Smooth muscle cell (in vitro differentiated cells): ENCODE results near the gene KYAT1. TPM values are rescaled to one million over a fixed set of nuclear protein-coding genes. Genes with fewer than 3 reads are reported as not detected.

ENCODE experiments used
- DNase-seq: peaks from one replicate; lab custom pipeline; 2025; ENCODE audit not compliant: unreplicated experiment; lab: John Stamatoyannopoulos, UW
- H2AFZ ChIP-seq: fragments of 200-600 bp; sonication (generic); 2 replicates; pipeline ENCODE4 v1.6.0; 2016; ENCODE audit warnings: antibody characterized with exemption, low read depth, mild to moderate bottlenecking
- H3F3A ChIP-seq: fragments of 200-600 bp; sonication (generic); 2 replicates; pipeline ENCODE4 v1.6.0; 2017; ENCODE audit warnings: antibody characterized with exemption, low read depth
- H3K27ac ChIP-seq: fragments of 200-600 bp; sonication (generic); 2 replicates; pipeline ENCODE4 v1.5.1; 2016; ENCODE audit warnings: low read depth, mild to moderate bottlenecking
- H3K27me3 ChIP-seq: fragments of 200-600 bp; sonication (generic); 2 replicates; pipeline ENCODE4 v1.6.1; 2016; ENCODE audit warnings: low read depth, mild to moderate bottlenecking
- H3K36me3 ChIP-seq: fragments of 200-600 bp; sonication (generic); 2 replicates; pipeline ENCODE4 v1.5.1; 2016; ENCODE audit warnings: low read depth
- H3K4me1 ChIP-seq: fragments of 200-600 bp; sonication (generic); 2 replicates; pipeline ENCODE4 v1.5.1; 2016; ENCODE audit warnings: low read depth
- H3K4me2 ChIP-seq: fragments of 200-600 bp; sonication (generic); 2 replicates; pipeline ENCODE4 v1.6.0; 2016; ENCODE audit warnings: mild to moderate bottlenecking
- H3K4me3 ChIP-seq: fragments of 200-600 bp; sonication (generic); 2 replicates; pipeline ENCODE4 v1.5.1; 2016; ENCODE audit warnings: mild to moderate bottlenecking
- H3K79me2 ChIP-seq: fragments of 200-600 bp; sonication (generic); 2 replicates; pipeline ENCODE4 v1.6.0; 2016; ENCODE audit warnings: low read depth, mild to moderate bottlenecking
- H3K9ac ChIP-seq: fragments of 200-600 bp; sonication (generic); 2 replicates; pipeline ENCODE4 v1.6.0; 2016; ENCODE audit warnings: low read depth
- H3K9me3 ChIP-seq: fragments of 200-600 bp; sonication (generic); replicated peaks from 2 replicates; pipeline ENCODE4 v1.5.1; 2016; ENCODE audit warnings: low read depth
- H4K20me1 ChIP-seq: fragments of 200-600 bp; sonication (generic); 2 replicates; pipeline ENCODE4 v1.6.0; 2016; ENCODE audit warnings: low read depth
- CTCF ChIP-seq: fragments of 200-600 bp; sonication (generic); IDR thresholded peaks from 2 replicates; pipeline ENCODE4 v1.5.1; 2017; ENCODE audit warnings: borderline replicate concordance, mild to moderate bottlenecking, antibody characterized with exemption; ENCODE audit not compliant: insufficient read depth, poor library complexity, severe bottlenecking
- WGBS: methylation state at CpG from one replicate; pipeline ENCODE4 v1.1.7; 2016; ENCODE audit warnings: low lambda C conversion rate; 5-methylcytosine and 5-hydroxymethylcytosine counted together
- polyA plus RNA-seq: library from polyadenylated mRNA; unstranded; fragments of >200 nt; fragmentation: Nextera tagmentation; extraction: Ambion mirVana; gene quantifications from 2 replicates; pipeline ENCODE4 v1.2.1, GENCODE V29; 2016
- total RNA-seq: library from RNA; depleted of rRNA; stranded (reverse); fragments of >200 nt; gene quantifications from 2 replicates; pipeline ENCODE4 v1.2.3, GENCODE V29; 2014

The KYAT1 gene
- total RNA-seq, result 3.1 and 10.2 TPM in 2 replicates
- 7.7 and 9.3 TPM in 2 replicates for polyA plus RNA-seq

GRCh38 chr9:128881884-128882676 is at the start of gene KYAT1, which contains the start of gene LRRC8A:
TSS of gene KYAT1 (minus strand) at chr9:128881950. CDS start at chr9:128845405, 36,545 bp downstream.
TSS of gene LRRC8A (plus strand) at chr9:128882133. CDS start at chr9:128907165, 25,032 bp downstream.
- Histone ChIP-seq H3F3A (peaks cover 3% of the 10 kb centered on the region), H3K4me2 (peak within 1 kb of the TSS; percentile 95), H3K9me3 (no peaks in the 10 kb centered on the region), H4K20me1 (peaks cover 46% of the 10 kb centered on the region), H3K27me3 (no peaks in the 10 kb centered on the region), H3K9ac (peak within 1 kb of the TSS; percentile 93), H3K27ac (peak within 1 kb of the TSS; percentile 83), H2AFZ (peak within 1 kb of the TSS; percentile 79), H3K4me3 (peak within 1 kb of the TSS; percentile 77), H3K36me3 (no peaks in the 10 kb centered on the region), H3K79me2 (peaks cover 57% of the 10 kb centered on the region), H3K4me1 (peaks cover 13% of the 10 kb centered on the region)
- TF ChIP-seq CTCF, result no peak
- under 1% methylated on average over 44 of the region's 70 CpGs for WGBS
- DNase-seq, result peak; percentile 88

GRCh38 chr9:128929560-128929959 is 47.8 kb upstream of the KYAT1 start:
- H3K9me3 ChIP-seq, result no peaks in the 10 kb centered on the region
- TF ChIP-seq CTCF, result no peak
- 90% methylated on average over 4 of the region's 4 CpGs for whole genome bisulfite sequencing
- no peak overlapping the region for H3K9ac ChIP-seq
- no peaks in the 10 kb centered on the region for H3K79me2 ChIP-seq
- no peaks in the 10 kb centered on the region for H4K20me1 ChIP-seq
- H3K4me1 ChIP-seq, result no peaks in the 10 kb centered on the region
- H3K27me3 ChIP-seq, result no peaks in the 10 kb centered on the region
- no peak overlapping the region for H3K4me2 ChIP-seq
- no peak overlapping the region for H3K4me3 ChIP-seq
- no peaks in the 10 kb centered on the region for H3K36me3 ChIP-seq
- no peak overlapping the region for H3K27ac ChIP-seq
- H3F3A ChIP-seq, result no peaks in the 10 kb centered on the region
- no peak for DNase-seq
- H2AFZ ChIP-seq, result no peak overlapping the region

- Histone ChIP-seq H3K4me1 (no peaks in the 10 kb centered on the region), H4K20me1 (no peaks in the 10 kb centered on the region), H3K9ac (no peak overlapping the region), H3K27me3 (no peaks in the 10 kb centered on the region), H3K27ac (no peak overlapping the region), H3K4me3 (no peak overlapping the region), H3K79me2 (peaks cover 5% of the 10 kb centered on the region), H3F3A (no peaks in the 10 kb centered on the region), H3K4me2 (no peak overlapping the region), H2AFZ (no peak overlapping the region), H3K36me3 (no peaks in the 10 kb centered on the region), H3K9me3 (no peaks in the 10 kb centered on the region)
- no peak for DNase-seq
- 100% methylated on average over 2 of the region's 2 CpGs for WGBS
- no peak for TF ChIP-seq CTCF
Observed at GRCh38 chr9:128928624-128929023, 46.9 kb upstream of the KYAT1 start.
